Ishikawa (cell line): ENCODE measurements around the gene MGA.

Experiments used
- RAD21 ChIP-seq: IDR thresholded peaks from 2 replicates; pipeline ENCODE4 v1.6.1; 2012; ENCODE audit warnings: low read depth
- TAF1 ChIP-seq: IDR thresholded peaks from 2 replicates; pipeline ENCODE4 v1.6.1; 2012; ENCODE audit warnings: low read depth, mild to moderate bottlenecking
- TCF12 ChIP-seq: IDR thresholded peaks from 2 replicates; pipeline ENCODE4 v1.6.1; 2012; ENCODE audit warnings: low read depth
- TEAD4 ChIP-seq: IDR thresholded peaks from 2 replicates; pipeline ENCODE4 v1.6.1; 2012
- TF ChIP-seq, protein P1 (sequence below): IDR thresholded peaks from 2 replicates; pipeline ENCODE4 v1.6.1; 2012; ENCODE audit warnings: low read depth, mild to moderate bottlenecking

DNA sequence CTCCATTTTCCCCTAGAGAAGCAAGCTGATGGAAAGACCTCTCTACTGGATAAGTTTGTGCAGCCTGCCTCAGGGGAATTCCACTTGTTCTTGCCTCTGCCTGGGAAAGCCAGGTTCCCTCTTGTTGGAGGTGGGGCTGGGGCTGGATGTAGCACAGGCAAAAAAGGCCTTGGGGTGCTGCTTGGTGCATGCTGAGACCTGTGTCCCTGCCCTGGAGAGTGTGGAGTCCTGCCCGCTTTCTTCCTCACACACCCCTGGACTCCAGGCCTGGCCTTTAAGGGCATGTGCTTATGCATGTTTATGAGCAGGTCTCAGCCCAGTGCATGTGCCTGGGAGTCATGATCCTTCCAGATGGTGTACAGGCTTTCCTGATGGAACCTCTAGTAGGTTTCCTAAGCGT, 144.2 kb downstream of the MGA start:
- TF ChIP-seq, protein P1, sequence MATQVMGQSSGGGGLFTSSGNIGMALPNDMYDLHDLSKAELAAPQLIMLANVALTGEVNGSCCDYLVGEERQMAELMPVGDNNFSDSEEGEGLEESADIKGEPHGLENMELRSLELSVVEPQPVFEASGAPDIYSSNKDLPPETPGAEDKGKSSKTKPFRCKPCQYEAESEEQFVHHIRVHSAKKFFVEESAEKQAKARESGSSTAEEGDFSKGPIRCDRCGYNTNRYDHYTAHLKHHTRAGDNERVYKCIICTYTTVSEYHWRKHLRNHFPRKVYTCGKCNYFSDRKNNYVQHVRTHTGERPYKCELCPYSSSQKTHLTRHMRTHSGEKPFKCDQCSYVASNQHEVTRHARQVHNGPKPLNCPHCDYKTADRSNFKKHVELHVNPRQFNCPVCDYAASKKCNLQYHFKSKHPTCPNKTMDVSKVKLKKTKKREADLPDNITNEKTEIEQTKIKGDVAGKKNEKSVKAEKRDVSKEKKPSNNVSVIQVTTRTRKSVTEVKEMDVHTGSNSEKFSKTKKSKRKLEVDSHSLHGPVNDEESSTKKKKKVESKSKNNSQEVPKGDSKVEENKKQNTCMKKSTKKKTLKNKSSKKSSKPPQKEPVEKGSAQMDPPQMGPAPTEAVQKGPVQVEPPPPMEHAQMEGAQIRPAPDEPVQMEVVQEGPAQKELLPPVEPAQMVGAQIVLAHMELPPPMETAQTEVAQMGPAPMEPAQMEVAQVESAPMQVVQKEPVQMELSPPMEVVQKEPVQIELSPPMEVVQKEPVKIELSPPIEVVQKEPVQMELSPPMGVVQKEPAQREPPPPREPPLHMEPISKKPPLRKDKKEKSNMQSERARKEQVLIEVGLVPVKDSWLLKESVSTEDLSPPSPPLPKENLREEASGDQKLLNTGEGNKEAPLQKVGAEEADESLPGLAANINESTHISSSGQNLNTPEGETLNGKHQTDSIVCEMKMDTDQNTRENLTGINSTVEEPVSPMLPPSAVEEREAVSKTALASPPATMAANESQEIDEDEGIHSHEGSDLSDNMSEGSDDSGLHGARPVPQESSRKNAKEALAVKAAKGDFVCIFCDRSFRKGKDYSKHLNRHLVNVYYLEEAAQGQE, result no peak
- TF ChIP-seq RAD21 (no peak), TEAD4 (no peak), TAF1 (no peak), TCF12 (no peak)
